HG03342 (cell line): ENCODE results near the gene RASGEF1B.

ENCODE experiments used
- ATAC-seq: cut with Tn5 transposase; IDR thresholded peaks from one replicate; pipeline ENCODE4 v1.9.1; 2021; ENCODE audit warnings: mild to moderate bottlenecking, moderate library complexity; ENCODE audit not compliant: unreplicated experiment

The RASGEF1B gene

GRCh38 chr4:81399306-81400086, 72.2 kb downstream of the RASGEF1B start:
- ATAC-seq = no peak

GRCh38 chr4:81398379-81398778, 73.3 kb downstream of the RASGEF1B start:
- ATAC-seq = no peak

- no peak for ATAC-seq
Measured at GRCh38 chr4:81397635-81398034, 74.1 kb downstream of the RASGEF1B start.

GRCh38 chr4:81395239-81395638, 76.5 kb downstream of the RASGEF1B start:
- ATAC-seq = no peak

- no peak for ATAC-seq
Measured at GRCh38 chr4:81392164-81392563, 79.5 kb downstream of the RASGEF1B start.

- ATAC-seq = no peak
Measured at GRCh38 chr4:81389720-81390119, 82.0 kb downstream of the RASGEF1B start.

- no peak for ATAC-seq
Measured at GRCh38 chr4:81380437-81380836, 91.3 kb downstream of the RASGEF1B start.

GRCh38 chr4:81378386-81378785, 93.3 kb downstream of the RASGEF1B start:
- no peak for ATAC-seq

- ATAC-seq = no peak
Measured at GRCh38 chr4:81377191-81377590, 94.5 kb downstream of the RASGEF1B start.

GRCh38 chr4:81376720-81377119, 95.0 kb downstream of the RASGEF1B start:
- ATAC-seq = no peak
